ENCODE measurements around the gene SPINDOC.
A peak's percentile ranks its signal among the peaks of the same experiment; 100 is the strongest.

SPINDOC gene

GRCh38 chr11:63765688-63766241 is 47.5 kb upstream of the SPINDOC start (continued):
- TF ChIP-seq, protein P1, sequence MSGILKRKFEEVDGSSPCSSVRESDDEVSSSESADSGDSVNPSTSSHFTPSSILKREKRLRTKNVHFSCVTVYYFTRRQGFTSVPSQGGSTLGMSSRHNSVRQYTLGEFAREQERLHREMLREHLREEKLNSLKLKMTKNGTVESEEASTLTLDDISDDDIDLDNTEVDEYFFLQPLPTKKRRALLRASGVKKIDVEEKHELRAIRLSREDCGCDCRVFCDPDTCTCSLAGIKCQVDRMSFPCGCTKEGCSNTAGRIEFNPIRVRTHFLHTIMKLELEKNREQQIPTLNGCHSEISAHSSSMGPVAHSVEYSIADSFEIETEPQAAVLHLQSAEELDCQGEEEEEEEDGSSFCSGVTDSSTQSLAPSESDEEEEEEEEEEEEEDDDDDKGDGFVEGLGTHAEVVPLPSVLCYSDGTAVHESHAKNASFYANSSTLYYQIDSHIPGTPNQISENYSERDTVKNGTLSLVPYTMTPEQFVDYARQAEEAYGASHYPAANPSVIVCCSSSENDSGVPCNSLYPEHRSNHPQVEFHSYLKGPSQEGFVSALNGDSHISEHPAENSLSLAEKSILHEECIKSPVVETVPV (CRISPR knock-in tag; IDR thresholded peaks at IDR 0.05): no peak
- no peak for TF ChIP-seq ESRRG (CRISPR knock-in tag; IDR thresholded peaks at IDR 0.05)
- no peak for TF ChIP-seq ARNTL (CRISPR knock-in tag; IDR thresholded peaks at IDR 0.05; ENCODE audit: borderline replicate concordance, low read depth)
- no peak for TF ChIP-seq TOX (CRISPR knock-in tag; IDR thresholded peaks at IDR 0.05; ENCODE audit: borderline replicate concordance)
- no peak for TF ChIP-seq SNAI2 (CRISPR knock-in tag; IDR thresholded peaks at IDR 0.05)
- no peak for TF ChIP-seq ZNF70 (CRISPR knock-in tag; IDR thresholded peaks at IDR 0.05)
- TF ChIP-seq TCF4 (CRISPR knock-in tag; IDR thresholded peaks at IDR 0.05; ENCODE audit: borderline replicate concordance): no peak

DNA sequence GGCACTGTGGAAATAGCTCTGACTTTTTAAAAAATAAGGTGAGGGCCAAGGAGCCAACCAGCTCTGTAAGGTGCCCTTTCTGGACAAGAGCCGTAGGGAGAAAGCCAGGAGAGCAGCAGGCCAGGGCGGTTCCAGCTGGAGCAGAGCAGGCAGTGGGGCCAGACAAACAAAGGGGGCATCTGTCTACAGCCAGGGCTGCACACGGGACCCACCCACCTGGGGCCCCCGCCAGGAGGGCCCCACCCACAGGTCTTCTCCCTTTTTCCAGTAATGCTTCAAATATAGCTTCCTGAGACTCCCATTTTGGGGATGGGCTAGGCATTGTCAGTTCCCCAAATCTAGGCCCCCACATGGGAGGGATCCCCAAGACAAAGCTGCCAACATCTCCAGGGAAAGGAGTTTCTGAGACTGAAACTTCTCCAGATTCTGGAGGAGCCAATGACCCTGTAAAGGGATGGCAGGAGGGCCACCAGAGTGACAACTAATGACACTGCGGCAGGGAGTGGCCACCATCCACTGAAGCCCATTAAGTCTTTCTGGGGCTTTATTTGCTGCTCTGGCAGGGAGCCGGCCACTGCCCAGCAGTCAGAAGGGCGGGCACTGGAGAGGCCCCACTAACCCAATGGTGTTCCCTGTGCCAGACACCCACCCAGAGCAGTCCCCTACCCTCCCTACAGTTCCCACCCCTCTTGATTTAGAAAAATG is 46.6 kb upstream of the SPINDOC start:
- TF ChIP-seq ESRRG (CRISPR knock-in tag; IDR thresholded peaks at IDR 0.05) (no peak), BACH2 (CRISPR knock-in tag; IDR thresholded peaks at IDR 0.05; ENCODE audit: borderline replicate concordance) (no peak), ZNF8 (CRISPR knock-in tag; IDR thresholded peaks at IDR 0.05) (no peak), CREB5 (CRISPR knock-in tag; IDR thresholded peaks at IDR 0.05; ENCODE audit: low read depth) (no peak), ISL1 (CRISPR knock-in tag; IDR thresholded peaks at IDR 0.05) (no peak), ZNF565 (CRISPR knock-in tag; conservative IDR thresholded peaks at IDR 0.05; ENCODE audit: low read depth) (no peak), OSR1 (CRISPR knock-in tag; IDR thresholded peaks at IDR 0.05) (no peak), PPARA (CRISPR knock-in tag; IDR thresholded peaks at IDR 0.05; ENCODE audit: borderline replicate concordance) (no peak), RARB (CRISPR knock-in tag; IDR thresholded peaks at IDR 0.05) (no peak), TCF4 (CRISPR knock-in tag; IDR thresholded peaks at IDR 0.05; ENCODE audit: borderline replicate concordance) (no peak), ZC3H10 (CRISPR knock-in tag; IDR thresholded peaks at IDR 0.05) (no peak), ZFP30 (CRISPR knock-in tag; IDR thresholded peaks at IDR 0.05) (no peak), GLIS3 (CRISPR knock-in tag; IDR thresholded peaks at IDR 0.05) (no peak), ZFP3 (CRISPR knock-in tag; IDR thresholded peaks at IDR 0.05) (no peak), ZNF70 (CRISPR knock-in tag; IDR thresholded peaks at IDR 0.05) (no peak), TOX (CRISPR knock-in tag; IDR thresholded peaks at IDR 0.05; ENCODE audit: borderline replicate concordance) (no peak), CSDC2 (CRISPR knock-in tag; IDR thresholded peaks at IDR 0.05) (no peak)
- TF ChIP-seq, protein P1 (CRISPR knock-in tag; IDR thresholded peaks at IDR 0.05): no peak

DNA sequence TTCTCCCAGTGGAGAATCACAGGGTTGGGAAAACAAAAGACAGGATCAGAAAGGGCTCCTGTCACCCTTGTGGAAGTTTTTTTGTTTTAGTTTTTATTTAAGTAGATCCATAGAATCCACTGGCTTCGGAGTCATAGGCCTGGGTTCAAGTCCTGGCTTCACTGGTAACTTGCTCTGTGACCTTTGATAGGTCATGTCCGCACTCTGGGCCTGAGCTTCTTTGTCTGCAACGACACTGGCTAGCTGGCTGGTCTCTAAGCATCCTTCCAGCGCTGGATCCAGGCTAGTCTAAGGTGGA is 46.0 kb upstream of the SPINDOC start:
- no peak for TF ChIP-seq PPARA (CRISPR knock-in tag; IDR thresholded peaks at IDR 0.05; ENCODE audit: borderline replicate concordance)
- no peak for TF ChIP-seq ISL1 (CRISPR knock-in tag; IDR thresholded peaks at IDR 0.05)
- TF ChIP-seq ZNF70 (CRISPR knock-in tag; IDR thresholded peaks at IDR 0.05): no peak
- no peak for TF ChIP-seq ESRRG (CRISPR knock-in tag; IDR thresholded peaks at IDR 0.05)
- no peak for TF ChIP-seq ZFP3 (CRISPR knock-in tag; IDR thresholded peaks at IDR 0.05)
- no peak for TF ChIP-seq TSHZ2 (CRISPR knock-in tag; IDR thresholded peaks at IDR 0.05)
- no peak for TF ChIP-seq ARNTL (CRISPR knock-in tag; IDR thresholded peaks at IDR 0.05; ENCODE audit: borderline replicate concordance, low read depth)
- TF ChIP-seq CSDC2 (CRISPR knock-in tag; IDR thresholded peaks at IDR 0.05): no peak
- TF ChIP-seq, protein P1 (CRISPR knock-in tag; IDR thresholded peaks at IDR 0.05): no peak
- TF ChIP-seq CREB5 (CRISPR knock-in tag; IDR thresholded peaks at IDR 0.05; ENCODE audit: low read depth): no peak
- TF ChIP-seq, protein P2, sequence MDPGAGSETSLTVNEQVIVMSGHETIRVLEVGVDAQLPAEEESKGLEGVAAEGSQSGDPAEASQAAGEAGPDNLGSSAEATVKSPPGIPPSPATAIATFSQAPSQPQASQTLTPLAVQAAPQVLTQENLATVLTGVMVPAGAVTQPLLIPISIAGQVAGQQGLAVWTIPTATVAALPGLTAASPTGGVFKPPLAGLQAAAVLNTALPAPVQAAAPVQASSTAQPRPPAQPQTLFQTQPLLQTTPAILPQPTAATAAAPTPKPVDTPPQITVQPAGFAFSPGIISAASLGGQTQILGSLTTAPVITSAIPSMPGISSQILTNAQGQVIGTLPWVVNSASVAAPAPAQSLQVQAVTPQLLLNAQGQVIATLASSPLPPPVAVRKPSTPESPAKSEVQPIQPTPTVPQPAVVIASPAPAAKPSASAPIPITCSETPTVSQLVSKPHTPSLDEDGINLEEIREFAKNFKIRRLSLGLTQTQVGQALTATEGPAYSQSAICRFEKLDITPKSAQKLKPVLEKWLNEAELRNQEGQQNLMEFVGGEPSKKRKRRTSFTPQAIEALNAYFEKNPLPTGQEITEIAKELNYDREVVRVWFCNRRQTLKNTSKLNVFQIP (CRISPR knock-in tag; IDR thresholded peaks at IDR 0.05; ENCODE audit: borderline replicate concordance, low read depth): no peak
- peak; percentile 75; the same call in 1 of the 3 replicates for ATAC-seq

More for the DNA sequence above, 46.6 kb upstream of the SPINDOC start:
- ATAC-seq: 0 out of 3 replicates have a peak, but pooled peaks have one; percentile 4
